ENCODE data around the gene RBM20.

Gene RBM20

GRCh38 chr10:110881247-110881646 is 237.1 kb downstream of the RBM20 start:
- FAIRE-seq = no peak

DNA sequence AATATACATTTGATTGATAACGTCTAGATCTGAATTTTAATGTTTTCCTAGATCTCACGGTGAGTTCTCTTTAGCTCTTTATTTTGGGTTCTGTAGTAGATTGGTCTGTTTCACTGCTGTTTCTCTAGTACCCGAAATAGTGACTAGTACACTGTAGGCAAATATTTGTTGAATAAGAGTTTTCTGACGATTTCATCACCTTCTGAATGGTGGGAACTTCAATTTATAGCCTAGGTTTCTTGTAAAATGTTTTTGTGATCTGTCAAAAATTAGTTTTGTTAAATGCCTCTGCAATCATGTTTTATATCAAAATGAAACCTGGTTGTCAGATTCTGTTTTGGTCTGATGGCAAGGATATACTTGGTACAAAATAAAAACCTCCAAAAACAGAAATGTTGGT is 237.8 kb downstream of the RBM20 start:
- FAIRE-seq = no peak

- peak; percentile 54 for FAIRE-seq
These were observed 239.8 kb downstream of the RBM20 start for GRCh38 chr10:110883924-110884323.

- FAIRE-seq = peak; percentile 80
These were observed 242.0 kb downstream of the RBM20 start for GRCh38 chr10:110885932-110886674.

GRCh38 chr10:110887560-110887959 is 243.4 kb downstream of the RBM20 start:
- FAIRE-seq = peak; percentile 65

Data from G401.6 (cell line).